Panc1 (cell line): ENCODE measurements around the gene GNAT1. TPM values are rescaled to one million over a fixed set of nuclear protein-coding genes. Genes with fewer than 3 reads are reported as not detected.

Source experiments
- ATAC-seq: fragments of 200-7000 bp; cut with Tn5 transposase; 2 replicates; pipeline ENCODE4 v1.9.1; 2020; ENCODE audit warnings: mild to moderate bottlenecking, moderate library complexity
- BruUV-seq: library from RNA; stranded (reverse); fragments of 400-500 nt; replicated peaks from 2 replicates; lab custom pipeline; 2021; lab: Mats Ljungman, UMichigan
- CTCF ChIA-PET: fragments of 300-600 bp; sonication (Branson Sonifier 250); formaldehyde crosslinking; loops from one replicate; lab custom pipeline; 2022; ENCODE audit warnings: antibody characterized with exemption; lab: Charles Lee
- POLR2A ChIA-PET: fragments of 300-600 bp; sonication (Branson Sonifier 250); formaldehyde crosslinking; loops from one replicate; lab custom pipeline; 2022; ENCODE audit warnings: antibody characterized with exemption; lab: Charles Lee
- DNase-seq: peaks from one replicate; pipeline ENCODE4 v3.0.0-alpha.2; 2010; ENCODE audit warnings: low read depth, low spot score
- H3K27ac ChIP-seq: 2 replicates; pipeline ENCODE4 v1.5.1; 2011; ENCODE audit warnings: mild to moderate bottlenecking, low read length, inconsistent platforms
- H3K27me3 ChIP-seq: fragments of 200-500 bp; sonication (Bioruptor generic); 2 replicates; pipeline ENCODE4 v1.6.0; 2014; ENCODE audit warnings: low read length, inconsistent platforms; ENCODE audit not compliant: control insufficient read depth, insufficient read depth
- H3K36me3 ChIP-seq: fragments of 200-500 bp; sonication (Bioruptor generic); 2 replicates; pipeline ENCODE4 v1.5.1; 2014; ENCODE audit warnings: inconsistent platforms, mild to moderate bottlenecking, low read length, moderate library complexity; ENCODE audit not compliant: control insufficient read depth, insufficient read depth
- H3K4me1 ChIP-seq: 2 replicates; pipeline ENCODE4 v1.5.1; 2011; ENCODE audit warnings: inconsistent platforms, mild to moderate bottlenecking, low read length, moderate library complexity; ENCODE audit not compliant: control insufficient read depth, insufficient read depth
- H3K4me3 ChIP-seq, 2 experiments: 2 replicates each; pipeline ENCODE4 v1.5.1; 2011 to 2012; ENCODE audit warnings: low read depth in 2 of 2, low read length in 2 of 2, mild to moderate bottlenecking in 2 of 2, inconsistent platforms in 1 of 2, moderate library complexity in 1 of 2
- H3K9me3 ChIP-seq: fragments of 200-500 bp; sonication (Bioruptor generic); 2 replicates; pipeline ENCODE4 v1.5.1; 2014; ENCODE audit warnings: low read depth, mild to moderate bottlenecking, inconsistent platforms, low read length, moderate library complexity; ENCODE audit not compliant: control insufficient read depth, insufficient read depth
- CTCF ChIP-seq: fragments of 450-650 bp; IDR thresholded peaks from 2 replicates; pipeline ENCODE4 v1.5.1; 2017; ENCODE audit warnings: mild to moderate bottlenecking
- POLR2AphosphoS5 ChIP-seq: IDR thresholded peaks from 2 replicates; pipeline ENCODE4 v1.6.1; 2012; ENCODE audit warnings: mild to moderate bottlenecking, low read depth, low read length, moderate library complexity
- SIN3A ChIP-seq: IDR thresholded peaks from 2 replicates; pipeline ENCODE4 v1.6.1; 2012; ENCODE audit warnings: low read depth, mild to moderate bottlenecking, low read length, moderate library complexity, borderline replicate concordance; ENCODE audit not compliant: insufficient read depth
- TCF7L2 ChIP-seq: IDR thresholded peaks from 2 replicates; pipeline ENCODE4 v1.6.1; 2011; ENCODE audit warnings: mild to moderate bottlenecking, low read depth, low read length, inconsistent platforms
- in situ Hi-C: cut with HindIII; loops from 2 replicates; pipeline ENCODE4 v1.10.0; 2016; ENCODE audit warnings: low sequenced_read_pairs, low pct_unique_long_range_greater_than_20kb
- intact Hi-C: fragments of 100-400 bp; cut with micrococcal nuclease; formaldehyde crosslinking; loops from one replicate; pipeline ENCODE4 v1.10.0; 2022; ENCODE audit not compliant: unreplicated experiment
- total RNA-seq: library from RNA; stranded (reverse); gene quantifications from one replicate; pipeline ENCODE4 v1.2.1, GENCODE V29; 2021; ENCODE audit not compliant: unreplicated experiment
- TF ChIP-seq, protein P1 (sequence below), 2 experiments: IDR thresholded peaks; 2 replicates each; pipeline ENCODE4 v1.6.1; 2011 to 2012; ENCODE audit warnings: low read depth in 2 of 2, control low read depth in 1 of 2, low read length in 1 of 2, mild to moderate bottlenecking in 1 of 2, moderate library complexity in 1 of 2; ENCODE audit not compliant: insufficient read depth in 1 of 2

The GNAT1 gene
- total RNA-seq, 1 experiment from 2014 or later: not detected

GRCh38 chr3:50169232-50169832, 22.1 kb upstream of the GNAT1 start:
- ChIA-PET CTCF (no interaction called here), POLR2A (no interaction called here)
- intact Hi-C loops: no loop called here

DNA sequence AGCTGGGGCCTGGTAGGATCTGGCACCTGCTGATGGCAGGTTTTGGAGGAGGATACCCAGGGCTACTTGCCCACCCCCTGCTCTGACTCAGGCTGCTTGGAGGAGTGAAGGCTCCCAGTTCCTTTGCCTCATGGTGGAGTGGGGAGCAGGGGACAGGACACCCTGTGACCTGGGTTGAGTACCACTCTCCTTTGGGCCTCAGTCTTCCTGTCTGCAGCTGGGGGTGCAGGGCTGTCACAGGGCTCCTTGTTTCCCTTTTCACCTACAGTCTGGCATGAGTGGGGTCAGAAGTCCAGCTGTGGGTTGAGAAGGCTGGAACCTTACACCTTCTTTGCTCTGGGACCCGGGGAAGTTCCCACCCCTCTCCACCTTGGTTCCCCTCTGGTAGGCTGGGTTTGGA, 21.6 kb upstream of the GNAT1 start:
- TF ChIP-seq CTCF (no peak), SIN3A (no peak)
- TF ChIP-seq, protein P1, sequence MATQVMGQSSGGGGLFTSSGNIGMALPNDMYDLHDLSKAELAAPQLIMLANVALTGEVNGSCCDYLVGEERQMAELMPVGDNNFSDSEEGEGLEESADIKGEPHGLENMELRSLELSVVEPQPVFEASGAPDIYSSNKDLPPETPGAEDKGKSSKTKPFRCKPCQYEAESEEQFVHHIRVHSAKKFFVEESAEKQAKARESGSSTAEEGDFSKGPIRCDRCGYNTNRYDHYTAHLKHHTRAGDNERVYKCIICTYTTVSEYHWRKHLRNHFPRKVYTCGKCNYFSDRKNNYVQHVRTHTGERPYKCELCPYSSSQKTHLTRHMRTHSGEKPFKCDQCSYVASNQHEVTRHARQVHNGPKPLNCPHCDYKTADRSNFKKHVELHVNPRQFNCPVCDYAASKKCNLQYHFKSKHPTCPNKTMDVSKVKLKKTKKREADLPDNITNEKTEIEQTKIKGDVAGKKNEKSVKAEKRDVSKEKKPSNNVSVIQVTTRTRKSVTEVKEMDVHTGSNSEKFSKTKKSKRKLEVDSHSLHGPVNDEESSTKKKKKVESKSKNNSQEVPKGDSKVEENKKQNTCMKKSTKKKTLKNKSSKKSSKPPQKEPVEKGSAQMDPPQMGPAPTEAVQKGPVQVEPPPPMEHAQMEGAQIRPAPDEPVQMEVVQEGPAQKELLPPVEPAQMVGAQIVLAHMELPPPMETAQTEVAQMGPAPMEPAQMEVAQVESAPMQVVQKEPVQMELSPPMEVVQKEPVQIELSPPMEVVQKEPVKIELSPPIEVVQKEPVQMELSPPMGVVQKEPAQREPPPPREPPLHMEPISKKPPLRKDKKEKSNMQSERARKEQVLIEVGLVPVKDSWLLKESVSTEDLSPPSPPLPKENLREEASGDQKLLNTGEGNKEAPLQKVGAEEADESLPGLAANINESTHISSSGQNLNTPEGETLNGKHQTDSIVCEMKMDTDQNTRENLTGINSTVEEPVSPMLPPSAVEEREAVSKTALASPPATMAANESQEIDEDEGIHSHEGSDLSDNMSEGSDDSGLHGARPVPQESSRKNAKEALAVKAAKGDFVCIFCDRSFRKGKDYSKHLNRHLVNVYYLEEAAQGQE (IDR thresholded peaks at IDR 0.05; ENCODE audit: insufficient read depth in 1 of 2, low read depth in 2 of 2, low read length in 1 of 2): no peak
- H3K4me3 ChIP-seq: no peak overlapping the region
- ATAC-seq (no peak), DNase-seq (no peak)
- in situ Hi-C loops (no loop called here), intact Hi-C loops (no loop called here)
- ChIA-PET POLR2A (no interaction called here), CTCF (no interaction called here)
- H3K4me1 ChIP-seq: peaks cover 80% of the 10 kb centered on the region
- BruUV-seq: no TSS peak
- H3K9me3 ChIP-seq: no peaks in the 10 kb centered on the region
- H3K27me3 ChIP-seq: no peaks in the 10 kb centered on the region
- H3K36me3 ChIP-seq: no peaks in the 10 kb centered on the region; the same call in 1 of the 2 replicates
- peak overlapping the region; percentile 82 for H3K27ac ChIP-seq

More at GRCh38 chr3:50169232-50169832, 22.1 kb upstream of the GNAT1 start:
- no peak for DNase-seq
- Histone ChIP-seq H3K4me1 (peaks cover 85% of the 10 kb centered on the region), H3K27ac (peak overlapping the region; percentile 82), H3K9me3 (no peaks in the 10 kb centered on the region), H3K4me3 (no peak overlapping the region), H3K36me3 (no peaks in the 10 kb centered on the region; the same call in 1 of the 2 replicates), H3K27me3 (no peaks in the 10 kb centered on the region)
- TF ChIP-seq TCF7L2 (no peak), POLR2AphosphoS5 (no peak), SIN3A (no peak), CTCF (no peak)
- TF ChIP-seq, protein P1 (IDR thresholded peaks at IDR 0.05; ENCODE audit: insufficient read depth in 1 of 2, low read depth in 2 of 2, low read length in 1 of 2): no peak
- in situ Hi-C loops: no loop called here
- no TSS peak for BruUV-seq
- no peak for ATAC-seq
